Activated CD4-positive, alpha-beta T cell treated with anti-CD3 and anti-CD28 coated beads, Interleukin-2, amount 50 U/mL, for 4 hours (primary cell): ENCODE results near the gene KLF7.

ENCODE experiments used
- DNase-seq, 2 experiments: peaks; one replicate each; pipeline ENCODE4 v3.0.0-alpha.2; 2020

The KLF7 gene

DNA sequence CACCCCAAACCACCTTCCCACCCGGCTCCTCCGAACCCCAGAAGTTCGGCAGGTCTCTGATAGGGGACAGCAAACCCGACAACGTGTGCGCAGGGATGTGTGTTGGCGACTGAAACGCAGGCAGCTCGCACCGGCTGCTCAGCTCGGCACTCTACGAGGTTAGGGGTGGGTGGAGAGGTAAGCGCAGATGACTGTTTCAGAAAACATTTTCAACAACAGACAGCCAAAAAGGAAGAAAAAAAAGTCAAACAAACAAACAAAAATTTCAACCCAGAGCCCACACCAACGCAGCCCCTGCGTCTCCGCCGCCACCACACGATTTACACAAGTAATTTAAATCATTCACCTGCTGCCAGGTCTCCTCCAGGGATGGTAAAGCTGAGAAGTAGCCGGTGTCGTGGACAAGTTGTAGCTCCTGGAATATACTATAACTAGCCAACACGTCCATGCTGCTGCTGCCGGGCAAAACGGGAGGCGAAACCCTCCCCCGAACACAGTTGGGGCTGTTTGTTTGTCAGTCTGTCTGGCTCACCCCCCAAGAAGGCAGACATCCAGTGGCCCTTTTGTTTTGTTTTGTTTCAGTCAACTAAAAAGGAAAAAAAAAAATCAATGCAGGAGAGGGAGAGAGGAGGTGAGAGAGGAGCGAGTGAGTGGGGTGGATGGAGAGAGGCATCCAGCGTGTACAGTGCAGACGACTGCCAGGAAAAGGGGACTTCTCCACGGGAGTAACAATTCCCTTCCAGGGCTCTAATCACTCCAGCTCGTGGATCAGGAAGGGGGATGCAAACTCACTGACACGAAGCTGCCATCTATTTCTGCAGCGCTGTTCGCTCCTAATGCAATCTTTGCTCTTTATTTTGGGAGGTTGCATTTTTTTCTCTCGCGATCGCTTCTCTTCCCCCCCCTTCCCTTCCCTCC is at the start of gene KLF7:
KLF7 (minus strand) TSS at position 828 of the 918 bp plus-strand sequence; CDS start at position 448, 380 bp downstream.
- peak; percentile 56 to 62 for DNase-seq

GRCh38 chr2:207215308-207215707 is 49.6 kb upstream of the KLF7 start:
- DNase-seq: no peak

DNA sequence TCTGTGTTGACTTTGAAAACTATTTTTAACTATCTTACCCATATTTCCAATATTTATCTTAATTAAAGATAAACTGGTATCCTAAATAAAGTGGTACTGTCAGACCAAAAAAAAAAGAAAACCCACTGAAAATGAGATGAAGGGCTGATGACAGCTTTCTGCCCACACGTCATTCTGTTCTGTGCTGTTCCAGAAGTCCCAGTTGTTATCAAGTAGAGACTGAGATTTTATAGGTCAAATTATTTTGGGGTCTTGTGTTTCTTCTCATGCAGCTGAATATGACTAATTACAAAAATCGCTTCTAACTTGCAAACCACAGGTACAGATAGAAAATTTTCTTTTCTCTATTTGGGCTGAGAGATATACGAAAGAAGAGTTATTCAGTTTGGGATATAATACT is 48.7 kb upstream of the KLF7 start:
- no peak for DNase-seq

- DNase-seq: no peak
These were observed 40.3 kb upstream of the KLF7 start for GRCh38 chr2:207206011-207206410.

DNA sequence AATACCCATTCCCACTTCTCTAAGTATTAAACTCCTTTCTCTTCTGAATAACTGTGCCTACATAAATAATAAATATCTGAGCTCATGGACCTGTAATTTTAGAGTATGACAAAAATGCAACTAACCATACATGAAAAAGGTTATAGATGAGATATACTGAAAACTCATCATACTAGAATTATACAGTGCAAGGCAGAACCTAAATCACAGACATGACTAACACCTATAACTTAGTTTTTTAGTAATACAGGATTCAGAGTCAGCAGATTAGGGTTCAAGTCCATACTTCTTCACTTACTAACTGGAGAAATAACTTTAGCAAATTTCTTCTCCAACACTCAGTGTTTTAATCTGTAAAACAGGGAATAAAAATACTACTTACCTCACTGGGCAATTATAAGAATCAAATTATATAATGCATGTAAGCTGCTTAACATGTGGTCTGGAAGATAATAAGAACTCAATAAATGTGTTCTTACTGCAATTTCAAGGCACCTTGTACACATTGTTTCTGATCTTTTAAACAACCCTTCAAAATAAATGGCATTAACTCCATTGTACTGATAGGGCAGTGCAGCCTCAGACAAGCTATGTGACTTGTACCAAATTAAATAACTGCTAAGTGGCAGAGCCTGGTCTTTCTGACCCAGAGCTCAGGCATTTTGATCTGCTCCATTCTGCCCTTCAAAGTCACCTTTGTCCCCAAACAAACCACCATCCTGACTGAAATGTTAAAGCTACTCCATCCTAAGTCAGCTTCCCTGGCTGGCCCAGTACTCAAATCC is 39.6 kb upstream of the KLF7 start:
- DNase-seq: no peak

DNA sequence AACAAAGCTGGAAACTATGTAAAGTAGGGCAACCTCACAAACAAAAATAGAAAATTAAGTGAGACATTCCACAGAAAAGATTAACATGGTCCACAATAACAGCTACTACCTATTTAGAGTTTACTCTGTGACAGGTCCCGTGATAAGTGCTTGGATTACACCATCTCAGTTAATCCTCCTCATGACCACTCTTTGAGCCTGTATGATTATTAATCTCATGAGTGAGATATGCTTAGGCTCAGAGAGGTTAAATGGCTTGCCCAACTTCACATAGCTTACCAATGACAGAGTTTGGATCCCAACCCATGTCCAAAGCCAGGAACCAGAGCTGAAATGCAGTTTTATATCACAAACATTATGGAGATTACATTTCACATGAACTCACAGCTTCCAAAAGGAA is 37.3 kb upstream of the KLF7 start:
- no peak for DNase-seq

- DNase-seq: no peak
These were observed 36.9 kb upstream of the KLF7 start for GRCh38 chr2:207202645-207203044.

DNA sequence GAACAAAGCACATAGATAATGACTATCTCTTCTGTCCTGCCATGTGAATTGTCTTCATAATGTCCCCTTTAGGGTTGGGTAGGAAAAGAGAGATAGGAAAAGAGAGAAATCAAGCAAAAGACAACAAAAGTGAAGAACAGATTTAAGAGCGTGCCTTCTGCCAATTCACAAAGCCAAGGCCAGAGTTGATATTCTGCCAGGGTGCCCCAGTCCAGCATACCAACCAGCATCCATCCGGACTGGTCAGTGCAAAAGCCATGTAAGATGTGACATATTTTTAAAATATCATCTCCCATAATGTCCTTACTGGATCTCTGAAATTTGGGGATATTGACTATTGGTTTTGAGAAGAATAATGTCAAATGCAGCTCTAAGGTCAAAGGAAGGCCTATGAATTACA is 35.7 kb upstream of the KLF7 start:
- DNase-seq: no peak

- no peak for DNase-seq
These were observed 34.4 kb upstream of the KLF7 start for GRCh38 chr2:207200136-207200535.

DNA sequence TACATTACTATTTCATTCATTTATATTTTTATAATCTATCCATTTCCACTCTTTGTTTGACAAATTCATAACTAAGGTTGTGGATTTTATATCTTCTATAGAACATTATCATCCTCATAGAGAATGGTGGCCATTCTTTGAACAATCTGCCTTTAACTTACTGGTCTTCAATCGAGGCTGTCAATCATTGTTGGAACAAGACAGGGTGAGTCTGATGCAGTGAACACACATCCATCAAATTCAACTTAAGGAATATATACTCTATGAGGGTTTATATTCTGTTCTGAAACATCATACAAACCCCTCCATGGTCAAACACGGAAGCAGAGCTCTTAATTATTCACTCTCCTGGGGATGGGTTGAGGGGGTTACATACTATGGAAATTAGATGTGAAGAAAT is 28.3 kb upstream of the KLF7 start:
- DNase-seq: no peak

- DNase-seq: no peak
These were observed 23.1 kb upstream of the KLF7 start for GRCh38 chr2:207188626-207189419.

DNA sequence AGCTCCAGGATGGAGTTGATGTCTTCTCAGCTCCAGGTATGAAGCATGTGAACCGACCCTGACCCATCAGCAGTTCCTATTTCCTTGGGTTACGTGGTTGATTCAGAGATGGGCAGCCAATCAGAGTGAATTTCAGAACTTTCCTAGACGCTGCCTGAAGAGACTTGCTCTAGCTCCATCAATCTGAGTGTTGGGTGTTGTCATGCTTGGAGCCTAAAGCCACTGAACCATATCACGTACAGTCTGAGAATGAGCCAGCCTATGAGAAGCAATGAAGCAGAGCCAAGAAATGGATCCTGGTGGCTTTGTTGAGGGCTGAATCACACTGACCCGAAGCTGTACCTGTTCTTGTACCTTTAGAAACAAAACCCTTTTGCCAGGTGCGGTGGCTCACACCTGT is 19.6 kb upstream of the KLF7 start:
- DNase-seq: no peak

GRCh38 chr2:207184768-207185167 is 19.0 kb upstream of the KLF7 start:
- no peak for DNase-seq

- DNase-seq: no peak
These were observed 18.6 kb upstream of the KLF7 start for GRCh38 chr2:207184348-207184747.

DNA sequence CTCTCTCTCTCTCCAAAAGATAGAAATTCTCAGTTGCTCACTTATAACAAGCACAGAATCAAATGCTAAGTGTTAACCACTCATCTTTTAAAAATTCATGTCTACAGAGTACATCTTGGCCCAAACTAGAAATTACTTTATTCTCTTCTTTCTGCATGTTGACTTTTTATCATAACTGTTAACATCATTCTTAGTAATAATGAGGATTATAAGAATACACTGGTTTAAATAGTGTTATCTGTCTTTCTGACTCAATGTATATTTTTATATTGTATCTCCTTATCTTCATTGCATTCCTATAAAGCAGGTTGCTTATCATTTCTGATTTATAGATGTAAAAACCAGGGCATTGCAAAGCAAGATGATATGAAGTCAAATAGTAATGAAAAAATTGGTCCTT is 17.8 kb upstream of the KLF7 start:
- DNase-seq: no peak

DNA sequence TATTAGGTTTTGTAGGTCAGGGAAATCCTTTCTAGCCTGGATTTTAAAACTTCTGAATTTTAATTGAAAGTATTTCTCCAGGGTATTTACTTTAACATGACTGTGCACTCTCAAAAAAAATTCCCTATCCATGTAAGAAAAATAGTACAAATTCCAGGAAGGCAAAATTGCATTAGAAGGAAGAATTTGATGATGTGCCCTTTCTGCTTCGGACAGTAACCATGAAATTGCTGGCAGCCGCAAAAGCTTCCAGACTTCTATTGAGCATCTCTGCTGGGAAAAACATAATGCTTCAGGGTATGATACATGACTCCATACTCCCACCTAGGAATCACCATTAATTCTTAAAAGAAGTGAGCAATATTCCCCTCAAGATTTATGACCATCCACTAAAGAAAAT is 17.2 kb upstream of the KLF7 start:
- DNase-seq: no peak

GRCh38 chr2:207181526-207182274 is 16.0 kb upstream of the KLF7 start:
- DNase-seq: no peak

GRCh38 chr2:207180741-207181140 is 15.0 kb upstream of the KLF7 start:
- no peak for DNase-seq

- DNase-seq: no peak
These were observed 10.5 kb upstream of the KLF7 start for GRCh38 chr2:207176247-207176646.

- no peak for DNase-seq
These were observed 7.9 kb upstream of the KLF7 start for GRCh38 chr2:207173641-207174040.

DNA sequence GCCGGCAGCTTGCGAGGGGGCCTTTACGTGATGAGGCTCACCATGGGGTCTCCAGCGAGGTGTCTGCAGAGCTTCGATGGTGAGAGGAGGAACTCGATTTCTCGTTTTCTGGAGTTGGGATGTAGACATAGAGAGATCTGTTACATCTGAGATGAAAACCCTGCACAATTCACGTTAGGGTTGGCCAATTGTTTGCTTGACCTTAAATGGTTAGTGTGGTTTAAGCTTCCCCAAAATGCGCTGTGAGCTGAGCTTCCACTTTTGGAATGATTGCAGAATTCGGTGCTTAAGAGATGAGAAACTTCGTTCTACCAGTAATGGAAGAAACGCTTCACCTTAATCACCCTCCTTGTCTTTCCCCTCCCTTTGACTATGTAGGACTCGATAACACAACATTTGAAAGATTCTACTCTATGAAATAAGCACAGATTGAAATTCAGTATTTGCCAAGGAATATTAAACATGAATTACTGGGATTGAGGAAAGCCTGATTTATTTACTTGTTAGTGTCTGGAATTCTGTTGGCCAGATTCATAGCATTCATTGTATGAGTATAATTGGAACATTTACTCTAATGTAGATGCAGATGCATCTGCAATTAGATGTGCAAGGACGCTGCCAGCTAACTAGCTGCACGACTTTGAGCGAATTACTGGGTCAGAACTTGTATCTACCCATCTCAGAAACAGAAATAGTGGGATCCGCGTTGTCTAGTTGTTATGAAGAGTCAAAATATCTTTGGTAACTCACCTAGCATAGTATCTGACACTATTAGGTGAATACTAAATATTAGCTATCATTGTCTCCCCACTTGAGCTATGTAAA is 1.6 kb upstream of the KLF7 start:
- no peak for DNase-seq
